SK-N-MC (cell line): ENCODE measurements around the gene UBE2R2.

Source experiments
- DNase-seq: peaks from one replicate; pipeline ENCODE4 v3.0.0-alpha.2; 2011; ENCODE audit warnings: low read depth, low spot score
- H3K27ac ChIP-seq: fragments of 200-600 bp; sonication (generic); 2 replicates; pipeline ENCODE4 v1.5.1; 2016; ENCODE audit warnings: mixed run types
- H3K36me3 ChIP-seq: fragments of 200-600 bp; sonication (generic); 2 replicates; pipeline ENCODE4 v1.6.1; 2017; ENCODE audit warnings: antibody characterized with exemption, low read length, mixed read lengths; ENCODE audit not compliant: insufficient read depth
- H3K4me3 ChIP-seq: fragments of 200-600 bp; sonication (generic); 2 replicates; pipeline ENCODE4 v1.5.1; 2016
- H3K9ac ChIP-seq: fragments of 200-600 bp; sonication (generic); 2 replicates; pipeline ENCODE4 v1.8.0; 2017; ENCODE audit warnings: mixed run types, mixed read lengths; ENCODE audit not compliant: insufficient read length
- H3K9me3 ChIP-seq: fragments of 200-600 bp; sonication (generic); 2 replicates; pipeline ENCODE4 v1.6.1; 2017; ENCODE audit warnings: low read depth, mild to moderate bottlenecking, antibody characterized with exemption, low read length, moderate library complexity, mixed read lengths
- EZH2 ChIP-seq: fragments of 200-600 bp; sonication (generic); IDR thresholded peaks from one replicate; pipeline ENCODE4 v1.6.1; 2017; ENCODE audit warnings: antibody characterized with exemption
- FOXP2 ChIP-seq: optimal IDR thresholded peaks from 2 replicates; pipeline ENCODE3; 2011; ENCODE audit warnings: mild to moderate bottlenecking, moderate library complexity; ENCODE audit not compliant: insufficient read depth; ENCODE audit errors: extremely low read length, control extremely low read depth
- POLR2AphosphoS5 ChIP-seq: IDR thresholded peaks from 2 replicates; pipeline ENCODE4 v1.6.1; 2012; ENCODE audit warnings: mild to moderate bottlenecking, low read depth, low read length, borderline replicate concordance

The UBE2R2 gene

DNA sequence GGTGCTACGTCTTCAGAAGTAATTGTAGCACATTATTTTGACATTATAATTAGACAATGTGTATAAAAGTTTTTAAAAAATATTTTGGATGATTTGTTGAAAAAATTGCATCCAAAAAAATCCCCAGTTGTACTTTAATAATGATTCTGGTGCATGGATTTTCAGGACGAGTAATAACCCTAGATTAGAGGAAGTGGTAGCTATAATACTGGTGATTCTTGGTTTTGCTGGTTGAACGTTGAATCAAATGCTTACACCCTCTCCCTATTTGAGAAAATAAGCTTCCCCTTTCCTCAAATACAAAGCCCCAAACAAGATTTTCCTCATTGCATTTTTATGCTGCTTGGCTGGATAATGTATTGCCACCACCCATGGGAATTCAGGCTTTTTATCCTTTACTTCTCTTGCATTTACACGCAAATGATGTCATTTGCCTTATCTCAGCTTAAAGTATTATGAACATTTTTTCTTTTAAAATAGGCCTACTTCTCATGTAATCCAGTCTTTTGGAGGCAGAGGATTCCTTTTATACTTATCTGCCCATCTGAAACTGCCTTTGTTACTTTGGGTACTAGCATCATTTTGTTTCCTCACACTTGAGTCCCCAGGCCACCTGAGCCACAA is 86.3 kb downstream of the UBE2R2 start:
- TF ChIP-seq EZH2 (no peak), FOXP2 (no peak), POLR2AphosphoS5 (no peak)
- Histone ChIP-seq H3K27ac (no peak overlapping the region), H3K4me3 (no peak overlapping the region), H3K9ac (no peak overlapping the region), H3K9me3 (no peaks in the 10 kb centered on the region), H3K36me3 (peaks cover 49% of the 10 kb centered on the region)
- DNase-seq: no peak

DNA sequence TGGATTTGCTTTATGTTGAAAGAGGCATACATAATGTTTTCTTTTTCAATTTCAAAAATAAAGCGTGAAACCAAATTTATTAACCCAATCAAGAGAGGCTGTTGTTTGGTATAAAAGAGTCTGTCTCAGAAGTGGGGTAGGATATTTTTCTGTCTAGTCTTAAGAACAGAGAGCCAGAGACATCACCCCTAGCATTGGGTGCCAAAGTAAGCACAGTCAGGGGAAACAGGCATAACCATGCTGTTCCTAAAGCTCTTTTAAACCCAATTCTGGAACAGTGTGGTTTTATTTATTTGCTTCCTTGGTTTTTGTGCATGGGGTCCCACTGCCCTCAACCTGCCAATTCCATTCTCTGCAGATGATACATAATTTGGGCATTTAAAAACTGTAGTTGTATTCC is 88.2 kb downstream of the UBE2R2 start:
- H3K9ac ChIP-seq: no peak overlapping the region
- H3K36me3 ChIP-seq: peaks cover 41% of the 10 kb centered on the region
- H3K9me3 ChIP-seq: no peaks in the 10 kb centered on the region
- TF ChIP-seq POLR2AphosphoS5: no peak
- no peak for TF ChIP-seq FOXP2
- TF ChIP-seq EZH2: no peak
- DNase-seq: no peak
- no peak overlapping the region for H3K27ac ChIP-seq
- H3K4me3 ChIP-seq: no peak overlapping the region

DNA sequence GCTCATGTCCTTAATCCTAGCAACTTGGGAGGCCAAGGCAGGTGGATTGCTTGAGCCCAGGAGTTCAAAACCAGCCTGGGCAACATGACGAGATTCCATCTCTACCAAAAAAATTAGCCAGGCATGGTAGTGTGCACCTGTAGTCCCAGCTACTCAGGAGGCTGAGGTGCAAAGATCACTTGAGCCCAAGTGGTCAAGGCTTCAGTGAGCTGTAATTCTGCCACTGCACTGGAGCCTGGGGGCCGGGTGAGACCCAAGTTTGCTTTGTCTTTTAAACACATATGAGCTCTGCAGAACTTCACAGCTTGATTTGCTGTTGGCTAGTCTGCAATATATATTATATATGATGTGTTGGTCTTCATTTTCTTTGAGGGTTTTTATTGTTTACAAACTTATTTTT is 89.8 kb downstream of the UBE2R2 start:
- peak overlapping the region; percentile 44; the same call in 1 of the 2 replicates for H3K27ac ChIP-seq
- no peaks in the 10 kb centered on the region for H3K9me3 ChIP-seq
- H3K9ac ChIP-seq: no peak overlapping the region
- no peak for TF ChIP-seq FOXP2
- TF ChIP-seq EZH2: no peak
- no peak for TF ChIP-seq POLR2AphosphoS5
- no peak overlapping the region for H3K4me3 ChIP-seq
- peaks cover 30% of the 10 kb centered on the region for H3K36me3 ChIP-seq
- no peak for DNase-seq

DNA sequence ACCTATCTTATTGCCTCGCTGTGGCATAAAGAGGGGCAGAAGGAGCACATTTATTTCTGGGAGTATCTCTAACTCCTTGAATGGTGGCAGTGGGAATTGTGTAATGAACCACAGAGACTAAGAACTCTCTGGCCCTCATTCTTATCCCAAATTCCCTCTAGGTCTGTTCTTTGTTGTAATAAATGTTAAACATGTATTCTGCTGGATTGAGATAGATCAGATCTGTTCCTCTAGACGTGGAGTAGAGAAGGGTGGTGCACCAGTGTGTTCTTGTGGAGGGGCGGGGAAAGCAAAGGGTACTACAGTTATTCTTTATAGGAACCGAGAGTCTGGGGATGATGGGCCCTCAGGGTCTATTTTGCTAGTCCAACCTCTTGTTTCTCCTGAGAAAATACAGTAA is 90.4 kb downstream of the UBE2R2 start:
- H3K4me3 ChIP-seq: no peak overlapping the region
- peaks cover 30% of the 10 kb centered on the region for H3K36me3 ChIP-seq
- no peak for DNase-seq
- TF ChIP-seq FOXP2 (no peak), EZH2 (no peak), POLR2AphosphoS5 (no peak)
- H3K27ac ChIP-seq: peak overlapping the region; percentile 44
- no peaks in the 10 kb centered on the region for H3K9me3 ChIP-seq
- no peak overlapping the region for H3K9ac ChIP-seq

DNA sequence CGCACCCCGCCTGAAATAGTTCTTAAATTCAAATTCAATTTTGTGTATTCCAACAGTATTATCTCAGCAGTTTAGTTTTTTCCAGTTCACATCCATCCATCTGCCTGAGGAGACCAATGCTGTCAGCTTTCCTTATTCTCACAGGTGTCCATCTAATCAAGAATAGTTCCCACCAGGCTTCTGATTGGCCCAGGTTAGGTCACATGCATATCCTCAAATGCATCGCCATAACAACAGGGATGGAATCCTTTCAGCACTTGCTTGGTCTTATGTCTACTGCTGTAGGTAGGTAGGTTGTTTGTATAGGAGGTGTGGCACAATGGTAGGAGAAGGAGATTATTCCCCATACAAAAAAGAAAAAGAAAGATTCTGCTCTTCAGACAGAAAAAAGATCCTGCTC is 91.2 kb downstream of the UBE2R2 start:
- H3K9ac ChIP-seq: no peak overlapping the region
- no peaks in the 10 kb centered on the region for H3K9me3 ChIP-seq
- H3K36me3 ChIP-seq: peaks cover 36% of the 10 kb centered on the region
- TF ChIP-seq EZH2 (no peak), POLR2AphosphoS5 (no peak), FOXP2 (no peak)
- H3K4me3 ChIP-seq: no peak overlapping the region
- no peak overlapping the region for H3K27ac ChIP-seq
- DNase-seq: no peak

DNA sequence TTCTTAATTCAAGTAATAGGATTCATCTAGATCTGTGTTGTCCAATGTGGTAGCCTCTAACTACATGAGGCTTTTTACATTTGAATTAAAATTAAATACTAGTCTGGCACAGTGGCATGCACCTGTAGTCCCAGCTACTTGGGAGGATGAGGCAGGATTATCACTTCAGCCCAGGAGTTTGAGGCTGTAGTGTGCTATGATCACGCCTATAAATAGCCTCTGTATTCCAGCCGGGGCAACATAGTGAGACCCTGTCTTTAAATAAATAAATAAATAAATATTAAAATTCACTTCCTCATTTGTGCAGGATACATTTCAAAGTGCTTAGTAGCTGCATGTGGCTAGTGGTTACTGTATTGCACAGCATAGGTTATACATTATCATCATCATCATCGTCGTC is 91.8 kb downstream of the UBE2R2 start:
- TF ChIP-seq FOXP2: no peak

DNA sequence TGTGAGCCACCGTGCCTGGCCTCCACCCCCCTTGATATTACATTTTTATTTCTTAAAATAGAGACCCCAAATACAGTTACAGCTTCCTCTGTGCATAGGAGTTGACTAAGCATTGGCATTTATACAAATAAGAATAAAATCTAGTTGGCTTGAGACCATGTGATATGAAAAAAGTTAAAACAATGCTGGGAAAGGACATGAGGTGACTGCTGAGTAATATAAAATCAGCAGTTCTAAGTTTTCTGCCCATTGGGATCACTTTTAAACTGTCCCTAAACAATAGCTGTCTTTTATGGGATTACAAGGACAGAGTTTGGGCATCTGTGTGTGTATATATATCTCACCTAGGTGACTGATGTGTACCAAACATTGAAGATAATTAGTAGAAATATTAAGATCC is 96.6 kb downstream of the UBE2R2 start:
- H3K36me3 ChIP-seq: peaks cover 63% of the 10 kb centered on the region
- no peak overlapping the region for H3K4me3 ChIP-seq
- TF ChIP-seq POLR2AphosphoS5 (no peak), FOXP2 (no peak), EZH2 (no peak)
- DNase-seq: no peak
- no peak overlapping the region for H3K9ac ChIP-seq
- no peak overlapping the region for H3K27ac ChIP-seq
- no peaks in the 10 kb centered on the region for H3K9me3 ChIP-seq

More for the DNA sequence above, 91.8 kb downstream of the UBE2R2 start:
- peaks cover 39% of the 10 kb centered on the region for H3K36me3 ChIP-seq
- H3K27ac ChIP-seq: no peak overlapping the region
- DNase-seq: no peak
- H3K9ac ChIP-seq: no peak overlapping the region
- H3K4me3 ChIP-seq: no peak overlapping the region
- no peaks in the 10 kb centered on the region for H3K9me3 ChIP-seq

DNA sequence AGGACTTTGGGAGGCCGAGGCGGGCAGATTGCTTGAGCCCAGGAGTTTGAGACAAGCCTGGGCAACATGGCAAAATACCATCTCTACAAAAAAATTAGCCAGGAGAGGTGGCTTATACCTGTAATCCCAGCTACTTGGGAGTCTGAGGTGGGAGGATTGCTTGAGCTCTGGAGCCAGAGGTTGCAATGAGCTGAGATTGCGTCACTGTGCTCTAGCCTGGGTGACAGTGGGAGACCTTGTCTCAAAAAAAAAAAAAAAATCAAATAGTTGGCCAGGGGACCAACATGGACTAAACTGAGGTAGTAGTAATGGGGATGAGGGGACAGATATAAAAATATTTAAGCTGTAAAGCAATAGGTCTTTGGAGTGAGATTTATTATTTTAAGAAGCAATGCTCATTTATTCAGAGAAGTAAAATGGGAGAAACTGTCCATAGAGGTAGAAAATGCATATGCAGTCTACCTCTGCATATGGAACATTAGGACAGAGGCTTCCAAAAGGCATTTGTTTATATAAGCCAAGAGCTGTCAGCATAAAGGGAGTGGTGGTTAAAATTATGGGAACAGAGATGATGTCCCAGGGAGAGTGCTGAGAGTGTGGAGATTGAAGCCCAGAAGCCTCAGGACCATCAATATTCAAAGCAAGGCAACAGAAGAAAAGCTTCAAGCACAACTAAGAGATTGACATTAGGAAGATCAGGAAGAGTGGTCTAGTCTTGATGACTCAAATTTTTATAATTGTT is 98.1 kb downstream of the UBE2R2 start:
- TF ChIP-seq EZH2: no peak
- DNase-seq: no peak
- Histone ChIP-seq H3K9me3 (no peaks in the 10 kb centered on the region), H3K9ac (no peak overlapping the region), H3K27ac (peak overlapping the region; percentile 22), H3K36me3 (peaks cover 76% of the 10 kb centered on the region), H3K4me3 (no peak overlapping the region)

DNA sequence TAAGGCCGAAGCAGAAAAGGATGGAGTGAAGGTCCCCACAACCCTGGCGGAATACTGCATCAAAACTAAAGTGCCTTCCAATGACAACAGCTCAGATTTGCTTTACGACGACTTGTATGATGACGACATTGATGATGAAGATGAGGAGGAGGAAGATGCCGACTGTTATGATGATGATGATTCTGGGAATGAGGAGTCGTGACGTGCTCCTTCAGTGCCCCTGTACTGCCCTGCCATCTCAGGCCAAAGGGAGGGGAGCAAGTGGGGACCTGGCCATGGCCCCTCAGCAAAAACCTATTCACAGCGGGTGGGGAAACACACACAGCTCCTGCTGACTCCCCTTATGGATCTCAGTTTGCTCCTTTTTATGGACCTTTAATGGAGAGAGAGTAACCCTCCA is 100.1 kb downstream of the UBE2R2 start:
- no peak overlapping the region for H3K4me3 ChIP-seq
- H3K9ac ChIP-seq: no peak overlapping the region
- H3K36me3 ChIP-seq: peaks cover 92% of the 10 kb centered on the region
- DNase-seq: no peak
- H3K9me3 ChIP-seq: no peaks in the 10 kb centered on the region
- H3K27ac ChIP-seq: peak overlapping the region; percentile 61
- no peak for TF ChIP-seq EZH2
